ENCODE results near the gene CASP6. TPM values are rescaled to one million over a fixed set of nuclear protein-coding genes. Genes with fewer than 3 reads are reported as not detected.
"Not testable (repeated sequence)": the region's sequence is repeated elsewhere in the genome, so short reads cannot be mapped to it uniquely, and the experiment has no call there.

Gene CASP6
- total RNA-seq, 4 donors from 2014 or later: 16.3 to 26.8 (median 19.2) TPM

- Histone ChIP-seq H3K36me3 (peaks cover 5 to 63% (median 7%) of the 10 kb centered on the region in 4 donors), H3K4me1 (no peaks in the 10 kb centered on the region), H3K4me3 (no peak overlapping the region), H3K9me3 (no peaks in the 10 kb centered on the region), H3K27ac (replicated peaks in 1 of 4) (no peak overlapping the region), H3K27me3 (no peaks in the 10 kb centered on the region)
- DNase-seq (ENCODE audit: extremely low spot score): no peak
- TF ChIP-seq POLR2AphosphoS5 (IDR thresholded peaks at IDR 0.05): no peak
- TF ChIP-seq EP300 (IDR thresholded peaks at IDR 0.05): no peak
- no peak for TF ChIP-seq POLR2A (IDR thresholded peaks at IDR 0.05; ENCODE audit: low read depth)
- TF ChIP-seq, protein P1, sequence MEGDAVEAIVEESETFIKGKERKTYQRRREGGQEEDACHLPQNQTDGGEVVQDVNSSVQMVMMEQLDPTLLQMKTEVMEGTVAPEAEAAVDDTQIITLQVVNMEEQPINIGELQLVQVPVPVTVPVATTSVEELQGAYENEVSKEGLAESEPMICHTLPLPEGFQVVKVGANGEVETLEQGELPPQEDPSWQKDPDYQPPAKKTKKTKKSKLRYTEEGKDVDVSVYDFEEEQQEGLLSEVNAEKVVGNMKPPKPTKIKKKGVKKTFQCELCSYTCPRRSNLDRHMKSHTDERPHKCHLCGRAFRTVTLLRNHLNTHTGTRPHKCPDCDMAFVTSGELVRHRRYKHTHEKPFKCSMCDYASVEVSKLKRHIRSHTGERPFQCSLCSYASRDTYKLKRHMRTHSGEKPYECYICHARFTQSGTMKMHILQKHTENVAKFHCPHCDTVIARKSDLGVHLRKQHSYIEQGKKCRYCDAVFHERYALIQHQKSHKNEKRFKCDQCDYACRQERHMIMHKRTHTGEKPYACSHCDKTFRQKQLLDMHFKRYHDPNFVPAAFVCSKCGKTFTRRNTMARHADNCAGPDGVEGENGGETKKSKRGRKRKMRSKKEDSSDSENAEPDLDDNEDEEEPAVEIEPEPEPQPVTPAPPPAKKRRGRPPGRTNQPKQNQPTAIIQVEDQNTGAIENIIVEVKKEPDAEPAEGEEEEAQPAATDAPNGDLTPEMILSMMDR (IDR thresholded peaks at IDR 0.05): no peak
- intact Hi-C loops (cut with DNase I): no loop called here
These were observed 18.5 kb downstream of the CASP6 start for GRCh38 chr4:109684727-109685126.

GRCh38 chr4:109683621-109684253, 19.5 kb downstream of the CASP6 start:
- Histone ChIP-seq H3K27me3 (no peaks in the 10 kb centered on the region), H3K27ac (replicated peaks in 1 of 4) (no peak overlapping the region), H3K4me1 (no peaks in the 10 kb centered on the region), H3K4me3 (no peak overlapping the region), H3K36me3 (peaks cover under 1 to 54% (median 3%) of the 10 kb centered on the region in 4 donors), H3K9me3 (no peaks in the 10 kb centered on the region)
- DNase-seq (ENCODE audit: extremely low spot score): no peak
- WGBS: 77% methylated on average over 6 of the region's 6 CpGs
- intact Hi-C loops (cut with DNase I): no loop called here
- no peak for TF ChIP-seq POLR2AphosphoS5 (IDR thresholded peaks at IDR 0.05)
- TF ChIP-seq, protein P1 (IDR thresholded peaks at IDR 0.05): no peak
- TF ChIP-seq EP300 (IDR thresholded peaks at IDR 0.05): no peak
- TF ChIP-seq POLR2A (IDR thresholded peaks at IDR 0.05; ENCODE audit: low read depth): no peak

DNA sequence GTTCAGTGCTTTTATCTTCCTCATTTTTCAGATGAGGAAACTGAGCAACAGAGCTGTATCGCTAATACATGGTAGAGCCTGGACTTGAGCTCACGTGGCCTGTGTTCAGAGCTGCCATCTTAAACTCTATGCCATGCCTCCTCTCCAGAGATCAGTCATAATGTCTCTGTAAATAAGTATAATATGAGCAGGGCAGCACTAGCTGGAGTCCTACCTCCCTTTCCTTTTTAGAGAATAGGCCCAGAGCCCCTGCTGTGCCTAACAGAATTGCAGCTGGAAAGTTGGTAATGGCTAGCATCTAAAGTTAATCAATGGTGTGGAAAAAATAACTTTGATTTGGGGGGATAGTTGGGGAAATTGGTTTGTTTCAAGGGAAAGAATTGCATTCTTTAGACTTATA, 20.4 kb downstream of the CASP6 start:
- intact Hi-C loops (cut with DNase I): no loop called here
- WGBS: 95% methylated on average over 2 of the region's 2 CpGs
- TF ChIP-seq POLR2AphosphoS5 (IDR thresholded peaks at IDR 0.05) (no peak), EP300 (IDR thresholded peaks at IDR 0.05) (no peak), POLR2A (IDR thresholded peaks at IDR 0.05; ENCODE audit: low read depth) (no peak)
- TF ChIP-seq, protein P1 (IDR thresholded peaks at IDR 0.05): no peak

DNA sequence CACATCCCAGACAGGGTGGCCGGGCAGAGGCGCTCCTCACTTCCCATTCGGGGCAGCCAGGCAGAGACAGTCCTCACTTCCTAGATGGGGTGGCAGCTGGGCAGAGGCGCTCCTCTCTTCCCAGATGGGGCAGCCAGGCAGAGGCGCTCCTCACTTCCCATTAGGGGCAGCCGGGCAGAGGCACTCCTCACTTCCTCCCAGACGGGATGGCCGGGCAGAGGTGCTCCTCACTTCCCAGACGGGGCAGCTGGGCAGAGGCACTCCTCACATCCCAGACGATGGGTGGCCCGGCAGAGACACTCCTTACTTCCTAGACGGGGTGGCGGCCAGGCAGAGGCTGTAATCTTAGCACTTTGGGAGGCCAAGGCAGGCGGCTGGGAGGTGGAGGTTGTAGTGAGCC, 24.3 kb downstream of the CASP6 start:
- intact Hi-C loops (cut with DNase I): not testable (repeated sequence)
- 100% methylated on average over 3 of the region's 14 CpGs for WGBS

More for the DNA sequence above, 20.4 kb downstream of the CASP6 start:
- Histone ChIP-seq H3K4me1 (no peaks in the 10 kb centered on the region), H3K9me3 (no peaks in the 10 kb centered on the region), H3K36me3 (peaks cover 0 to 48% (median 2%) of the 10 kb centered on the region in 4 donors), H3K27me3 (no peaks in the 10 kb centered on the region), H3K27ac (replicated peaks in 1 of 4) (no peak overlapping the region), H3K4me3 (no peak overlapping the region)
- DNase-seq (ENCODE audit: extremely low spot score): no peak

DNA sequence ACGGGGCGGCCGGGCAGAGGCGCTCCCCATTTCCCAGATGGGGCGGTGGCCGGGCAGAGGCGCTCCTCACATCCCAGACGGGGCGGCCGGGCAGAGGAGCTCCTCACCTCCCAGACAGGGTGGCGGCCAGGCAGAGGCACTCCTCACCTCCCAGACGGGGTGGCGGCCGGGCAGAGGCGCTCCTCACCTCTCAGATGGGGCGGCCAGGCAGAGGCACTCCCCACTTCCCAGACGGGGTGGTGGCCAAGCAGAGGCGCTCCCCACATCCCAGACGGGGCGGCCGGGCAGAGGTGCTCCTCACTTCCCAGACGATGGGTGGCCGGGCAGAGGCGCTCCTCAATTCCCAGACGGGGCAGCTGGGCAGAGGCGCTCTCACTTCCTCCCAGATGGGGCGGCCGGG, 24.8 kb downstream of the CASP6 start:
- H3K9me3 ChIP-seq; H3K4me3 ChIP-seq; DNase-seq (ENCODE audit: extremely low spot score); H3K27ac ChIP-seq (replicated peaks in 1 of 4); H3K27me3 ChIP-seq; H3K36me3 ChIP-seq; intact Hi-C loops (cut with DNase I); H3K4me1 ChIP-seq: not testable (repeated sequence)
- 89% methylated on average over 7 of the region's 28 CpGs for WGBS

More for the DNA sequence above, 24.3 kb downstream of the CASP6 start:
- DNase-seq (ENCODE audit: extremely low spot score); H3K27ac ChIP-seq (replicated peaks in 1 of 4); H3K9me3 ChIP-seq; H3K4me3 ChIP-seq; H3K36me3 ChIP-seq; H3K27me3 ChIP-seq; H3K4me1 ChIP-seq: not testable (repeated sequence)

GRCh38 chr4:109676886-109677285, 26.4 kb downstream of the CASP6 start:
- H3K27me3 ChIP-seq: no peaks in the 10 kb centered on the region
- no peaks in the 10 kb centered on the region for H3K9me3 ChIP-seq
- intact Hi-C loops (cut with DNase I): no loop called here
- H3K27ac ChIP-seq (replicated peaks in 1 of 4): no peak overlapping the region
- no peak for TF ChIP-seq POLR2A (IDR thresholded peaks at IDR 0.05; ENCODE audit: low read depth)
- TF ChIP-seq, protein P1 (IDR thresholded peaks at IDR 0.05): no peak
- no peak for TF ChIP-seq POLR2AphosphoS5 (IDR thresholded peaks at IDR 0.05)
- TF ChIP-seq EP300 (IDR thresholded peaks at IDR 0.05): no peak
- WGBS: 87% methylated on average over 1 of the region's 1 CpG
- H3K4me1 ChIP-seq: no peaks in the 10 kb centered on the region
- no peak for DNase-seq (ENCODE audit: extremely low spot score)
- H3K4me3 ChIP-seq: no peak overlapping the region
- H3K36me3 ChIP-seq: peaks cover 0 to 6% (median 0%) of the 10 kb centered on the region in 4 donors

Measured in esophagus muscularis mucosa (tissue), 4 donors.